Neural progenitor cell (in vitro differentiated cells): ENCODE measurements around the gene KIF2C.

ENCODE experiments used
- CTCF ChIP-seq: fragments of 200-600 bp; sonication (generic); IDR thresholded peaks from 2 replicates; pipeline ENCODE4 v1.5.1; 2017; ENCODE audit warnings: antibody characterized with exemption, mild to moderate bottlenecking
- EZH2 ChIP-seq: fragments of 200-600 bp; sonication (generic); IDR thresholded peaks from 2 replicates; pipeline ENCODE4 v1.6.1; 2017; ENCODE audit warnings: antibody characterized with exemption, mild to moderate bottlenecking, moderate library complexity
- EZH2phosphoT487 ChIP-seq: fragments of 200-600 bp; sonication (generic); IDR thresholded peaks from 2 replicates; pipeline ENCODE4 v1.6.1; 2017; ENCODE audit warnings: antibody characterized with exemption

- TF ChIP-seq CTCF (no peak), EZH2 (no peak), EZH2phosphoT487 (no peak)
Measured at GRCh38 chr1:44717156-44717555, 22.5 kb upstream of the KIF2C start.
